GM19324 (cell line): ENCODE data around the gene FLNC.

Experiments used
- ATAC-seq: cut with Tn5 transposase; IDR thresholded peaks from one replicate; pipeline ENCODE4 v1.9.1; 2021; ENCODE audit warnings: mild to moderate bottlenecking, moderate library complexity; ENCODE audit not compliant: unreplicated experiment, low FRiP score

Gene FLNC

DNA sequence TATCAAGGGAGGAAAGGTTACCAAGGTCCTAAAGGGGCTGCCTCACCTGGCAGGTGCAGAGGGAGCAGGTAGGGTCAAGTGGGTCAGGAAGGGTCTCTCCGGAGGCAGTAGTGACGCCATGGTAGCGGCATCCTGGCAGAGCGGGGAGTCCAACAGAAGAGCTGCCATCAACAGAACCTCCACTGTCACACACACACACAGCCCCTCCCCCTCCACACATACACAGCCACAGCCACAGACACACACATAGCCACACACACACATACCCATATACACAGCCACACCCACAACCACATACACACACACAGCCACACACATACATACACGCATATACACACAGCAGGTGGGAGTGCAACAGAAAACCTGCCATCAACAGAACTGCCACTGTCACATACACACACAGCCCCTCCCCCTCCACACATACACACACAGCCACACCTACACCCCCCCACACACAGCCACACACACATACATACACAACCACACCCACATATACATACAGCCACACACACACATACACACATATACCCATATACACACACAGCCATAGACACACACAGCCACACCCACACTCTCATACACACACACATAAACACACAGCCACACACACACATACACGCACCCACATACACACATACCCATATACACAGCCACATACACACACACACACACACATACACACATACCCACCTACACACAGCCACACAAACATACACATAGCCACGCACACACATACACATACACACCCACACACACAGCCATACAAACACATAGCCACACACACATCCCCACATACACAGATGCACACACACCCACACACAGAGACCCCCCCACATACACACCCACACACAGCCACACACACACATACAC, 57.2 kb downstream of the FLNC start:
- ATAC-seq = no peak

DNA sequence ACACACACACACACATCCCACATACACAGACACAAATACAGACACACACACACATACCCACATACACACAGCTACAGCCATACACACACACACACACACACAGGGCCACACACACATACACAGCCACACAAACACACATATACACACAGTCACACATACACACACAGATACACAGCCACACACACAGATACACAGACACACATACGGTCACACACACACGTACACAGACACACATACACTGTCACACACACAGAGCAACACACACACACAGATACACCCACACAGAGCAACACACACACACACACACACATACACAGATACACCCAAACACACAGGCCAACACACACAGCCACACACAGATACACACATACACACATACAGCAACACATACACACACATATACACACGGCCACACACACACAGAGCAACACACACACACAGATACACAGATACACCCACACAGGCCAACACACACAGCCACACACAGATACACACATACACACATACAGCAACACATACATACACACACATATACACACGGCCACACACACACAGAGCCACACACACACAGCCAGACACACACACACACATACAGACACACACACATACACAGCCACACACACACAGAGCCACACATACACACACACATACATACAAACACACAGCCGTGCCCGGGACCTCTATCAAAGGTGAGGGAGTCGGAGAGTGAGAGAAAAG, 58.0 kb downstream of the FLNC start:
- ATAC-seq = no peak

DNA sequence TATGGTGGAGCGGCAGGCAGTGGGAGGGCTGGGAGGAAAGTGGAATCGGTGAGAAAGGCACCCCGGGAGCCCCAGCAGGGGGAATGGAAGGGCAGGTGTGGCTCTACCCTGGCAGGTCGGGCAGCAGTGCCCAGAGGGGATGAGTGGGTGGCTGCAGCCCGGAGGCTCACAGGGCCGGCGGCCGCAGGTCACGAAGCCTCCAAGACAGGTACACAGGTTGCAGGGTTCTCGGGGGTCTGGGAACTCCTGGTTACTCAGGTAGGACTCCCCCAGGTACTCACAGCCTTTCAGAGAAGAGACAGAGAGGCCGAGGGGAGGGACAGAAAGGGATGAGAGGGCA, 58.5 kb downstream of the FLNC start:
- ATAC-seq = no peak

DNA sequence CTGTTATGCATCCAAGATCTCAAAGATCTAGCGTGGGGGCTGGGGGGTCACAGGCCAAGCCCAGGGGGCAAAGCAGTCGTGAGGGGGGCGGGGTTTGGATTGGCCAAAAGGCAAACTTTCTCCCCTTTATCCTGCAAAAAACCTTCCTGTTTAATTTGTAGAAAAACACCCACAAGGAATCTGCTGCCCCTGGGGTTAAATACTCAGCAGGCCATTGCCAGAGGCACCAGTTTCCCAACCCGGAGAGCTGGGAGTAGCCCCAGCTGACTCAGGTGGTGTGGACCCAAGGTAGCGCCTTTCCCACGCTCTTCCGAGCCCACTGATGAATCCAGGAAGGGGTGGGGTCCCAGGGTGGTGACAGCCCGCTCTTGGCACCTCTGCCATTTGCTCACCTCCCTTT, 58.9 kb downstream of the FLNC start:
- no peak for ATAC-seq

DNA sequence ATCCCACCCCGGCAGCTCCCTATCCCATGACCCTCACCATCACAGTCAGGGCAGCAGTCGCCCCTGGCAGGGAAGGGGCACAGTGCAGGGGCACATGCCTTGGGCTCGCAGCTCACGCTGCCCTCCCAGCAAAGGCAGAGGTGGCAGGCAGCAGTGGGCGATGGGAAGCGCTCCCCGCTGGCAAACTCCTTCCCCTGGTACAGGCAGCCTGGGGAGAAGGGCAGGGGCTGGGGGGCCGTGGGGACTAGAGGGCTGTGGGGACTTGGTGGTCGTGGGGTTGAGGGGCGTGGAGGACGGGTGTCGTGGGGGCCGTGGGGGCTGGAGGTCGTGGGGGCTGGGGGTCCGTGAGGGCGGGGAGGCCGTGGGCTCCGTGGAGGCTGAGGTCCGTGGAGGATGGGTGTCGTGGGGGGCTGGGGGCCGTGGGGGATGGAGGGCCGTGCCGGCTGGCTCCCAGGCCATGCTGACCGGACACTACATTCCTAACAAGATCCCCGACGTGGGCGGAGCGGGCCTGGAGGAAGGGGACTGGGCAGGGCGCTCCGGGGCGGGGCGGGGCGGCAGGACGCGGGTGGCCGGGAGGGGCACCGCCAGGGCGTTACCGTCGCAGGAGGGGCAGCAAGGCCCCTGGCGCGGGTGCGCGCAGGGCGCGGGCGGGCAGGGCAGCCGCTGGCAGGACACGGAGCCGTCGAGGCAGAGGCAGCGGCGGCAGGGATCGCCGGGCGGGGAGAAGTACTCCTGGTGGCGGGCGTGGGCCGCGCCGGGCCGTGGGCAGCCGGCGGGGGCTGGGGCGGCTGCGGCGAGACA, 60.3 kb downstream of the FLNC start:
- ATAC-seq = no peak

DNA sequence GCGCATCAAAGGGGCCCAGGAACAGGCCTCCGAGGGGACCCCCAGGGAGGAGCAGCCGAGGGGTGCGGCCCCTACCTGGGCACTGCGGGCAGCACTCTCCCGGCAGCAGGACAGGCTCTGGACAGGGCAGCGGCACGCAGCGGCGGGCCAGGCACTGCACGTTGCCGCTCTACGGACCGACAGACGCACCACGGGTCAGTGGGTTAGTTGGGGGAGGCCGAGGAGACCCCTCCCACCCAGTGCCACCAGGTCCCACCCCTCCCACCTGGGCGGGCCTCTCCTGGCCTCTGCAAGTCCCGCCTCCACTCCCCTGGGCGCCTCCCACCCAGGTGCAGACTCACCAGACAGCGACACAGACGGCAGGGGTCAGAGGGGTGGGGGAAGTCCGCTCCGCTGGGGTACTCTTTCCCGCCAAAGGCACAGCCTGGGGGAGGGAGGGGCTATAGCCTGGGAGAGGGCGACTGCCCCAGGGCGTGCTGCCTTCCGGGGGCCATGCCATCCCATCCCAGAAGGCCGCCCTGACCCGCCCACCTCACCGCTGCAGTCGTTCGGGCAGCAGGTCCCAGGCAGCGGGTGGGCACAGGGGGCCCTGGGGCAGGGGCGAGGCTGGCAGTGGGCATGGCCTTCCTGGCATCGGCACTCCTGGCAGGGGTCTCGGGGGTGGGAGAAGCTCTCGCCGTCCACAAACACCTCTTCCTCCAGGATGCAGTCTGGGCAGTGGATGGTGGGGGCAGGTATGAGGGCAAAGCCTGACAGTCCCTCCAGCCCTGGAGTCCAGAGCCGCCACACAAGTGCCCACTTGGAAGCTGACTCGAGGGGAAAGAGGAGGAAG, 61.1 kb downstream of the FLNC start:
- ATAC-seq = no peak

DNA sequence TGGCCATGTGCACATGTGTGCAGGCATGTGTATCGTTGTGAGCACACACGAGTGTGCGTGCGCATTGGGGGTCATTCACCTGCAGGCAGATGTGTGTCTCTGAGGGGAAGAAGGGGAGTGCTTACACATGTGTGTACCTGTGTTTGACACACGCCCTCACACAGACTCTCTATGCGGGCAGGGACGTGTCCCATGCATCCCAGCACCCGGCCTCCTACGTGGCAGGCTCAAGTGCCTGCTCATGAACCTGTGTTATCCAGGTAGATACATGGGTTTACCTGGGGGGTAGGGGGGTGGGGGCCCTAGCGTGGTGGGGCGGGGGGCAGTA, 61.7 kb downstream of the FLNC start:
- ATAC-seq = no peak

DNA sequence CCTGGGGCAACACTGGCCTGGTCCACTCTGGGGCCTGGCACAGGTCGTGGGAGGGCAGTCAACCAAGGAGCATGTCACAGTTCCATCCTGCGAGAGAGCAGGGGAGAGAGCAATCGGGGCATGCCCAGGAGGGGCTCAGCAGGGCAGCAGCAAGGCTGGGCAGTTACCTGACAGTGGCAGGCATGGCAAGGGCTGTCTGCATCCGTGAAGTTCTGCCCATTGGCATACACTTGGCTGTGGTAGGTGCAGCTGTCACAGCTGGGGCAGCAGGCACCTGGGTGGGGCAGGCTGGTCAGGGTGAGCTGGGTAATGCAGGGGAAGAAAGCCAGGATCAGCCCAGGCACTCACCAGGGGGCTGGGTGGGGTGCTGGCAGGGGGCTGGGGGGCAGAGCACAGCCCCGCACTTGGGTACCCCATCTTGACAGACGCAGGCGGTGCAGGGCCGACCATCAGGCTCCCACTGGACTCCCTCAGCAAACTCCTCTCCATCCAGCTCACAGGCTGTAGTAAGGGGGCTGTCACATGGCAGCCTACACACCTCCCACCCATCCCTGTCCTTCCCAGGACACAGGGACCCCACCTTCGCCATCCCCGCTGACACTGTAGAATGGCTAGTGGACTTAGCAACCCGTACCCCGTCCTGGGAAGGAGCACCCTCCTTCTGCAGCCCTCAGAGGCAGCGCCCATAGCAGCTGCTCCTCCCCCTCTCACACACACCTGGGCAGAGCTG, 62.5 kb downstream of the FLNC start:
- no peak for ATAC-seq

DNA sequence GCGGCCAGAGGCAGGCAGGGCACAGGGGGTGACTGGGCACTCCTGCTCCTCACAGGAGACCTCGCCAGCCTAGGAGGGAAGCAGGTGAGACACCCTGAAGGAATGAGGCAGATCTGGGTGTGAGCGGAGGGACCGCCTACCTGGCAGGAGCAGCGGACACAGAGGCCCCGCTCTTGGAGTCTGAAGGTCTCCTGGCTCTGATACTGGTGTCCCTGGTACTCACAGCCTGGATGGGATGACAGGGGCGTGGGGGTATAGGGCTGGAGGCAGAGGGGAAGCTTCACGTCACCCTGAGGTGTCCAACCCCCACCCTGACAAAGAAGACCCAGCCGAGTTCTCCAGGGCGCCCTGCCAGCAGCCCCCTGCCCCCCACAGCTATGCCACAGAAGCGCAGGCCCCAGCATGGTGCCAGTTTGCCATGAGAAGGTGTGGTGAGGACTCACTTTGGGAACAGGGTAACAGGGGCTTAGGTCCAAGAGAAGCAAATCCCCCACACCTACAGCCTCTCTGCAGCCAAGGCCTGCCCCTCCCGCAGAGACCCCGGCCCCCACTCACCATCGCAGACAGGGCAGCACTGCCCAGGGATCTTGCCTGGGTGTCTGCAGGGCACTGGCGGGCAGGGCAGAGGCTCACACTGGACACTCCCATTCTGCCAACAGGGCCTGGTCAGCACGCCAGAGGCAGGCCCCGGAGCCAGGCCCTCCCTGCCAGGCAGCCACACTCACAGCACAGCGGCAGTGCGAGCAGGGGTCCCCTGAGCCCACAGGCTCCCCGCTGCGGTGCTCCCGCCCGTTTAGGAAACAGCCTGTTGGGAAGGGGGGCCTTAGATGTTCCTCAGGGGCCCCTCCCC, 63.3 kb downstream of the FLNC start:
- ATAC-seq = no peak

DNA sequence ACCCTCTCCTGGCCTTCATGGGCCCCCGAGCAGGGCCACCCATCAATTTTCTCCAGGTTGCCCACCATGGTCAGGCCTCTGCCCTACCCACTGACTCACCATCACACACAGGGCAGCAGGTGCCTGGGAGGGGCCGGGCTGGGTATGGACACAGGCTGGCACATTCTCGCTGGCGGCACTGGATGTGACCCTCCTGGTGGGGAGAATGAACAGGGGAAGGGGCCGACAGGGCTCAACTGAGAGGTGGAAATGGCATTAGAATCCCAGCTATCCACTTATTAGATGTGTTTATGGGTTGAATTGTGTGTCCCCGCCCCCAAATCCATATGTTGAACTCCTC, 63.9 kb downstream of the FLNC start:
- no peak for ATAC-seq

DNA sequence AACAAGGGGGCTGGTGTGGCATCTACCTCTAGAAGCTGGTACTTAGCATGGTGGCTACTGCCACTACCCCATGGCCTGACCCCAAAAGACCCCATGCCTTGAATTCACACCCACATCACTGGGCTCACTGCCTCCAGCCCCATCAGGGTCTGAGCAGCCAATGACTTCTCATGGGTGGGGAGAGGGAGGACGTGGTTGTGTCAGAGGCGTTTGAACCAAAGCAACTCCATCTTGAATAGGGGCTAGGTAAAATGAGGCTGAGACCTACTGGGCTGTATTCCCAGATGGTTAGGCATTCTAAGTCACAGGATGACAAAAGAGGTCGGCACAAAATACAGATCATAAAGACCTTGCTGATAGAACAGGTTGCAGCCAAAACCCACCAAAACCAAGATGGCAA, 65.1 kb downstream of the FLNC start:
- no peak for ATAC-seq

DNA sequence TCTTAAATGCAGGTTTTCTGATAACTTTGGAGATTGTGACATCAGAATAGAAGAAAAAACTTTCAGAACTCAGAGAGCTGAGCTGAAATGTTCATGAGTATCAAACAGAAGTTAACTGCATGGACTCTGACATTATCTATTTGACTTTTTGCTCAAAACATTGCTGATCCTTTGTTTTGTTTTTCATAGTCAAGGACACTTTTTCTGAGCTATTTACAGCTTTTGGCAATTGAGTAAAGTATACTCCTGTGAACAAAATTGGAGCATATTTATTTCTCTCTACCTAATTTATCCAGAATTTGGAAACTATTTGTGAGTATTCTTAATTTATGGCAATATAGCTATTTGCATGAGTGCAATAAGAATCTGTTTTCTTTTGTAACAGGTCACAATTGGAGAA, 69.2 kb downstream of the FLNC start:
- no peak for ATAC-seq

DNA sequence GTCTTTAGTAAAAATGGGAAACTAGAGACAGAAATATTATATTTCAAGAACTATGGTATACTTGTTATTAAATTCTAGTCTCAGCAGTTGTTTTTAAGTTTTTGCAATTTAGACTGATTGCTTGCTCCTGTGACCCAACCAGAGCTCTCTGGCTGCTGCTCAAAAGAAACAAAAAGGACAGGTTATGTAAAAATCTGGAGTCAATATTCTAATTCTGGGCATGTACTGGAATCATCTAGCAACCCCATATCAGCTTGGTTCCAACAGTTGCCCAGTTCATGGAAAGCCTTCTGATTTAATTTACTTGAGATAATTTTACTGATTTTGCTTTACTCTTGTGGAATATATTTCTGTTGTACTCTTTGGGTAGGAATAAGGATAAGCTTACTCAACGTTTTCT, 70.0 kb downstream of the FLNC start:
- ATAC-seq = no peak

DNA sequence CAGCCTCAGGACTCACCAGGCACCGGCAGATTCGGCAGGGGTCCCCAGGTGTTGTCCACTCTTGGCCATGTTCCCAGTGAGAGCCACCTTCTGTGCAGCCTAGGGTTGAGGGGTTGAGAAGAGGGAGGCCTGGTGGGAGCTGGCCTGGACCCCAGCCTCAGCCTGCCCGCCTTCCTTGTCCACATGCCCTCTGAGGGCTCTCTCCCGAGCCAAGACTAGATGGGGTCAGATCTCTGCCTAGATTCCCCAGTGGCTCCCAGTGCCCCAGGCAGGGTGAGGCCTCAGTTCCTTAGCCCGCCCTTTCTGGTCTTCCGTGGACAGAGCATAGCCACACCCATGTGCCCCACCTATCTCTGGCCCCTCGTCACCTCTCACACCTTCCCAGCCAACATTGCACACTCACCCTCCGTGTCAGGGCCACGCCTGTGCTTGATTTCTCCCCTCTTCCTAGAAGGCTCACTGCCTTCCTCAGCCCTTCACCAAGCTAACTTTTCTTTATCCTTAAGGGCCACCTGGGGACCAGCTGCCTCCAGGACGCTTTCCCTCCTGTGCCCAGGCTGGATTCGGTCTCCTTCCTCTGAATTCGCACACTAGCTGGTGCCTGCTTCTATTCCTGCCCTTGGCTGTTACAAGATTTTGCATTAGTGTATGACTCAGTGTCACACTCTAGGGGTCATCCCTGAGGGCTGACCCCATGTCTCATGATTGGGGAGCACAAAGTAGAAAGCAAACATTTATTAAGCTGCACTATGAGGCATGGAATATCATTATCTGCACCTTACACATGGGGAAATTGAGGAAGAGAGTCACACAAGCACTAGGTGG, 72.8 kb downstream of the FLNC start:
- ATAC-seq = no peak

DNA sequence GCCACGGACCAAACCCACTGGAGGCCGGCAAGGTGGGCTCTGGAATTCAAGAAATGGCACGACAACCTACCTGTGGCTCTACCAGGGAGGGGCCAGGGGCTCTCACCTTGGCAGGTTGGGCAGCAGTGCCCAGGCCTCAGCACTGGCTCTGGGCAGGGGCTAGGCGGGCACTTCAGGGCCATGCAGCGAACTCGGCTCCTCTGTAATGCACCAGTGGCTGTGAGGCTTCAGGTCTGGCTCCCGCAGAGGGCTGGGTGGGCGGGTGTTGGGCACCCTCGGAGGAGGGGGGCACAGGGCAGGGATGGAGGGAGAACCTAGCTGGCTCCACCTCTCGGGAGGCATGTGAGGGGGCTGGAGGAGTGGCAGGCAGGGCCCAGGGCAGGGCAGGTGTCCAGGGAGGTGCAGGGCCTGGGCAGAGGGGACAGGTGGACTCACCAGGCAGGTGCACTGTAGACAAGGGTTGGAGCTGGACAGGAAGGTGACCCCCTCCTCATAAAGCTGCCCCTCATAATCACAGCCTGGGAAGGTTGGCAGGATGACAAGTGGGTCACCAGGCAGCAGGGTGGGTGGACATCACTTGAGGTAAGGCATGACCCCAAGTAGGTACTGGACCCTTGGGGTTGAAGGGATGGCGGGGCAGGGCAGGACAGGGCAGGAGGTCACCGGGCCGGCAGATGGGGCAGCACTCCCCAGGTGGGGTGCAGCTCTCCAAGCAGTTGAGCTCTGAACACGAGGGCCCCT, 73.6 kb downstream of the FLNC start:
- ATAC-seq = no peak

DNA sequence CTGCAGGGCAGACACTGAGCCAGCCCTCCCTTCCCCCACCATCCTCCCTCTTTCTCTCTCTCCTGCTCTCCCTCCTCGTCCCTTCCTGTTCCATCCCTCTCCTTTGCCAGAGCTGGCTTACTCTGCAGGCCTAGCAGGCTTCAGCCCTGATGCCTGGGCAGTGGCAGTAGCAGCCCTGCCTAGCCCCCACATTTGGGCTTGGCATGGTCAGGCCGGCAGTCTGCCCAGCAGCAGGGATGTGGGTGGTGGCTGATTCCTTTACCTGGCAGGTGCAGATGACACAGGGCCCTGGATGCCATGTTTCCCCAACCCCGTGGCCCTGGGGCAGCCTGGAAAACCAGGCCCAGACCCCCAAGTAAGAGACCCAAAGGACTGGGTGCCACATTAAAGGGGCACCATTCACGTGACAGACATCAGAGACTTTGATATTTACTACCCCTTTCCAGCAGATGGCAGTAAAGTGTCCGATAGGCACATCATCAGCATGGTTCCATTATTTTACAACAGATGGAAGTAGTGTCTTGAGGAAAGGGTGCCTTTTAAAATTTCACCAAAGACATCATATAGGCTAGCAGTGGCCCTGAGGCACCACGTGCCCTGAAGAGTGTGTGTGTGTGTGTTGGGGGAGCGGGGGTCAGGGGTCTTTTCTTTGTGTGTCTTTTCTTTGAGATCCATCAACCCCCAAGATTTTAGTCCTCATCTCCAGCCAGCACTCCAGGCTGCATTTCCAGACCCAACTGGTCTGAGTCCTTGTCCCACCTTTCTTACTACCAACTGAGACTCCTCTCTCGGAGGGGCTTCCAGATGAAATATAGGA, 74.4 kb downstream of the FLNC start:
- ATAC-seq = no peak
